Ectodermal cell (in vitro differentiated cells): ENCODE measurements around the gene CPLX1.

Experiments
- H3K27ac ChIP-seq: 2 replicates; pipeline ENCODE4 v1.7.0; 2013; ENCODE audit warnings: mild to moderate bottlenecking, low read depth, low read length; ENCODE audit not compliant: insufficient read depth, poor library complexity, severe bottlenecking
- H3K27me3 ChIP-seq: 2 replicates; pipeline ENCODE4 v1.7.0; 2013; ENCODE audit warnings: mild to moderate bottlenecking, low read length; ENCODE audit not compliant: insufficient read depth, control insufficient read depth, poor library complexity, severe bottlenecking
- H3K36me3 ChIP-seq: one replicate; pipeline ENCODE4 v1.7.0; 2013; ENCODE audit warnings: low read length; ENCODE audit not compliant: control insufficient read depth, insufficient read depth
- H3K4me1 ChIP-seq: one replicate; pipeline ENCODE4 v1.7.0; 2013; ENCODE audit warnings: low read length; ENCODE audit not compliant: control insufficient read depth, insufficient read depth
- H3K4me3 ChIP-seq: 2 replicates; pipeline ENCODE4 v1.7.0; 2013; ENCODE audit warnings: low read depth, low read length, control low read depth; ENCODE audit not compliant: insufficient read depth
- H3K9me3 ChIP-seq: 2 replicates; pipeline ENCODE4 v1.7.0; 2013; ENCODE audit warnings: mild to moderate bottlenecking, low read length, moderate library complexity; ENCODE audit not compliant: control insufficient read depth
- WGBS, 2 experiments: methylation state at CpG; one replicate each; pipeline ENCODE4 v1.1.7; 2013; ENCODE audit warnings: missing lambda C conversion rate in 2 of 2; 5-methylcytosine and 5-hydroxymethylcytosine counted together

Gene CPLX1

DNA sequence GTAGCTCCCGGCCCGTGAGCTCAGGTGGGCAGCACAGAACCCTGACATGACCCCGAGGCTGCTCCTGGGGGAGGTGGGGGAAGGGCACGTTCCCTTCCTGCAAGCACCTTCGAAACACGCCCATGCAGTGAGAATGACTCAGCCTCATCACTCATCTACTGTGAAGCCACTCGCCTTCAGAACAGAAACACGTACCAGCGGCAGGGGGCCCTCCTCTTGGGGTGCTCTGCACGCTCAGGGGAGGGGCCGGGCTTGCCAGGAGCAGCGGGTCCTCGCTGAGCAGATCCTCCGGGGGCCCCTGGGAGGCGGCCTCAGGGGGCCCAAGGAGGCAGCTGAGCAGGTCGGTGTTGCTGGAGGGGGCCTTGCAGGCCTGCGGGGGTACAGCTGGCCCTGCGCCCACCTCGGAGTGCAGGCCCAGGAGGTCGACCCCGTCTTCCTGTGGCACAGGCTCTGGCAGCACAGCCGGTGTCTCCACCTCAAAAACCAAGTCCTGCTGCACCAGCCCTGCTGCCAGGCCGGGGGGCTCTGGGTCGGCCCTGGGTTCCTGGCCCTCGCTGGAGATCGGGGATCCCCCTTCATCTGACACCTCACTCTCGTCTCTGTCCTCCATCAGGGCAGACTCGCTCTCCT lies 40.9 kb upstream of the CPLX1 start:
- Histone ChIP-seq H3K4me3 (no peak overlapping the region), H3K4me1 (no peaks in the 10 kb centered on the region), H3K27ac (no peak overlapping the region), H3K9me3 (no peaks in the 10 kb centered on the region), H3K27me3 (no peaks in the 10 kb centered on the region), H3K36me3 (peaks cover 19% of the 10 kb centered on the region)
- WGBS, 2 experiments: 92 to 95% methylated on average over 28 of the region's 28 CpGs

DNA sequence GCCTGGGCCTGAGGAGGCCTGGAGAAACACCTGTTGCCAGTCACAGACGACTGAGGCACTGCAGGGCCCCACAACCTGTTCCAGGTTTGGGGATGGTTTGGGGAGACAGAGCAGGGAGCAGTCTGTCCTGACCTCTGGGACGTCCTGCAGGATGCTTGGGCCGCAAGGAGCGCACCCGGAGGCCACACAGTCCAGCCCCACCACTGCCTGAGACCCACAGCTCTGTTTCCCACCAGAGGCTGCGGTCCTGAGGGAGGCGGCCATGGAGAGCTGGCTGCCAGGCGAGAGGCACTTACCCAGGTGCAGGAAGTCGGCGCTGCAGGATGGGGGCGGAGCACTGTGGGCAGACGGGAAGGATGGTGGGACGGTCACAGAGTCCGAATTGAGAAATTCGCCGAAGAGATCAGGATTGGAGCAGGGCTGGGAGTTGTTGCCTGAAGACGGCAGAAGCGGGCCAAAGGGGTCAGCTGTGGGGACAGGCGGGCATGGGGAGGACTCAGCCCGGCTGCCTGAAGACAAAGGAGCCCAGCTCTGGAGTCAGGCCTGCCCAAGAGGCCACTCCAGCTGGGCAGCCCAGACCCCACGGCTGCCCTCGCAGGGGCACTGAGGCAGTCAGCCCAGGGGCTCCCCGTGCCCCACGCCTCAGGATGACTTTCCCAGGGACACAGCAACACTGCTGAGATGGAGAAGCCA lies 40.3 kb upstream of the CPLX1 start:
- H3K4me3 ChIP-seq: no peak overlapping the region
- H3K27ac ChIP-seq: no peak overlapping the region
- WGBS, 2 experiments: 95 to 96% methylated on average over 24 of the region's 24 CpGs
- no peaks in the 10 kb centered on the region for H3K4me1 ChIP-seq
- peaks cover 19% of the 10 kb centered on the region for H3K36me3 ChIP-seq
- H3K27me3 ChIP-seq: no peaks in the 10 kb centered on the region
- no peaks in the 10 kb centered on the region for H3K9me3 ChIP-seq

- Histone ChIP-seq H3K36me3 (peaks cover 18% of the 10 kb centered on the region), H3K9me3 (no peaks in the 10 kb centered on the region), H3K27ac (no peak overlapping the region), H3K4me1 (no peaks in the 10 kb centered on the region), H3K27me3 (no peaks in the 10 kb centered on the region), H3K4me3 (no peak overlapping the region)
- WGBS, 2 experiments: 88 to 91% methylated on average over 18 of the region's 18 CpGs
These were observed 39.6 kb upstream of the CPLX1 start for GRCh38 chr4:865572-865971.

- H3K4me3 ChIP-seq: no peak overlapping the region
- H3K36me3 ChIP-seq: peaks cover 14% of the 10 kb centered on the region
- no peaks in the 10 kb centered on the region for H3K27me3 ChIP-seq
- H3K9me3 ChIP-seq: no peaks in the 10 kb centered on the region
- WGBS, 2 experiments: 96% methylated on average over 11 of the region's 11 CpGs
- H3K4me1 ChIP-seq: no peaks in the 10 kb centered on the region
- no peak overlapping the region for H3K27ac ChIP-seq
These were observed 39.2 kb upstream of the CPLX1 start for GRCh38 chr4:865121-865465.

- no peaks in the 10 kb centered on the region for H3K27me3 ChIP-seq
- 95% methylated on average over 42 of the region's 42 CpGs for WGBS, 2 experiments
- no peak overlapping the region for H3K27ac ChIP-seq
- H3K4me1 ChIP-seq: no peaks in the 10 kb centered on the region
- no peaks in the 10 kb centered on the region for H3K9me3 ChIP-seq
- H3K36me3 ChIP-seq: peaks cover 11% of the 10 kb centered on the region
- no peak overlapping the region for H3K4me3 ChIP-seq
These were observed 38.7 kb upstream of the CPLX1 start for GRCh38 chr4:864456-865120.

GRCh38 chr4:860561-860960 lies 34.6 kb upstream of the CPLX1 start:
- H3K9me3 ChIP-seq: no peaks in the 10 kb centered on the region
- H3K27me3 ChIP-seq: no peaks in the 10 kb centered on the region
- 96% methylated on average over 21 of the region's 21 CpGs for WGBS, 2 experiments
- no peaks in the 10 kb centered on the region for H3K36me3 ChIP-seq
- no peak overlapping the region for H3K27ac ChIP-seq
- no peaks in the 10 kb centered on the region for H3K4me1 ChIP-seq
- H3K4me3 ChIP-seq: no peak overlapping the region

DNA sequence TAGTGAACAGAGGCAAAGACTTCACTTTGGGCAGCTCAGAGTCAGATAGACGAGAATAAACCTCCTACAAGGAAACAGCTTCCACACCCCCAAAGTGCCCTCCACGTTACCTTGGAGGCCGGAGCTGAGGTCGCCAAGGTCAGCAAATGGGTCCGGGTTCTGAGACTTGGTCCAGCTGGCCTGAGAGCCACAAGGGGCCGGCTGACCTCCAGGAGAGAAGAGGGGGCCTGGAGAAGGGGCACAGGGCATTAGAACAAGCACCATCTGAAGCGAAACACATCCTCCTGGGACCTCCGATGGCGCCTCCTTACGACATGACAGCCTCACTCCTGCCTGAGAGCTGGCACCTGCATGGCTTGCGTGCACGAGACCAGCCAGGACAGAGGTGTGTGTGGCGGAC lies 33.6 kb upstream of the CPLX1 start:
- Histone ChIP-seq H3K9me3 (no peaks in the 10 kb centered on the region), H3K27ac (no peak overlapping the region), H3K4me1 (no peaks in the 10 kb centered on the region), H3K36me3 (no peaks in the 10 kb centered on the region), H3K27me3 (no peaks in the 10 kb centered on the region), H3K4me3 (no peak overlapping the region)
- 93 to 95% methylated on average over 13 of the region's 13 CpGs for WGBS, 2 experiments

DNA sequence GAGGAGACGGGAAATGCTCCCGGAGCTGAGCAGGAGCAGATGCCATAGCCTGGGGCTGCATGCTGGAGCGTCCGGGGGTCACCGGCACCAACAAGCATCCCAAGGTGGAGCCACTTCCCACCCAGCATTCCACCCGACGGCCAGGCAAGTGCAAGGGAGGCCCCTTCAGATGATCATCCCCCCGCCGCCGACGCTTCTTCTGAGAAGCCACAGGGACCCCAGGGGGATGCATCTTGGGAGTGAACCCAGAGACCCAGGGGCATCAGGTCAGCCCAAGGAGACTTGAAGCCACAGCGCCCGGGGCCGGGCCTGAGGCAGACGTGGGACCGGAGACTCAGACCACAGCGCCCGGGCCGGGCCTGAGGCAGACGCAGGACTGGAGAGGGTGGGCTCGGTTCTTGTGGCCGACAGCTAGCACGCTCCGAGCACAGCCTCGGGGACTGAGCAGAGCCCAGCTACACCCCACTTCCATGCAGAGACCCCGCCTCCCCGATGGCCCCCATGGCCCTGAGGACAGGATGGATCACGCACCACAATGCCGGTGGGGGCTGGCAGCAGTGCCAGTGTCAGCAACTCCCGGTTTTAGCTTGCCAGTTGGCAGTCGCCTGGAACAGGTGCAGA lies 33.0 kb upstream of the CPLX1 start:
- WGBS, 2 experiments: 96% methylated on average over 31 of the region's 31 CpGs
- Histone ChIP-seq H3K4me1 (no peaks in the 10 kb centered on the region), H3K27ac (no peak overlapping the region), H3K9me3 (no peaks in the 10 kb centered on the region), H3K27me3 (no peaks in the 10 kb centered on the region), H3K36me3 (no peaks in the 10 kb centered on the region), H3K4me3 (no peak overlapping the region)

DNA sequence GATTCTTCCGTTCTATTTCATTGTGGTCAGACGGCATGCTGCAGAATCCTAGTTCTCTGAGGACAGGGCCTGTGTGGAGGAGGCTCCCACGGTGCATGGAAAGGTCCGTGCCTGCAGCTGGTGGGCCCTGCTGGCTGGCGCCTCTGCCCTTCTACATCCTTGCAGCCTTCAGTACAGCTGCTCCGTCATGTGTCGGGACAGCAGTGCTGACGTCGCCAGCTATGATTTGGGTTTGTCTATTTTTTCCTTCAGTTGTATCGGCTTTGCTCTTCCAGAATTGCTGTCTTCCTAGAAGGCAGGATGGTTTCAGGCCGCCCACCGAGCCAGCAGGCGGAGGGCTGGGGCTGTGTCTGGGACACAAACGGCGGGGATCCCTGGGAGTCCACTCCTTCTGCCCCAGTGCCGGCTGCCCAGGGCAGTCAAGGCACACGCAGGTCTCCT lies 32.1 kb upstream of the CPLX1 start:
- Histone ChIP-seq H3K4me1 (no peaks in the 10 kb centered on the region), H3K4me3 (no peak overlapping the region), H3K9me3 (no peaks in the 10 kb centered on the region), H3K36me3 (no peaks in the 10 kb centered on the region), H3K27me3 (no peaks in the 10 kb centered on the region), H3K27ac (no peak overlapping the region)
- 91 to 92% methylated on average over 17 of the region's 17 CpGs for WGBS, 2 experiments

- H3K4me1 ChIP-seq: no peaks in the 10 kb centered on the region
- no peaks in the 10 kb centered on the region for H3K9me3 ChIP-seq
- H3K36me3 ChIP-seq: no peaks in the 10 kb centered on the region
- no peak overlapping the region for H3K4me3 ChIP-seq
- WGBS, 2 experiments: 91 to 92% methylated on average over 11 of the region's 11 CpGs
- H3K27ac ChIP-seq: no peak overlapping the region
- H3K27me3 ChIP-seq: no peaks in the 10 kb centered on the region
These were observed 31.5 kb upstream of the CPLX1 start for GRCh38 chr4:857461-857860.
